PC-9 (cell line): ENCODE results near the gene PLCG2. TPM values are rescaled to one million over a fixed set of nuclear protein-coding genes. Genes with fewer than 3 reads are reported as not detected.

Source experiments
- BruUV-seq: library from RNA; stranded (reverse); fragments of 400-500 nt; replicated peaks from 2 replicates; lab custom pipeline; 2021; lab: Mats Ljungman, UMichigan
- CTCF ChIA-PET: fragments of 300-600 bp; sonication (Branson Sonifier 250); formaldehyde crosslinking; loops from one replicate; lab custom pipeline; 2022; ENCODE audit warnings: antibody characterized with exemption; lab: Charles Lee
- POLR2A ChIA-PET: fragments of 300-600 bp; sonication (Branson Sonifier 250); formaldehyde crosslinking; loops from one replicate; lab custom pipeline; 2022; ENCODE audit warnings: antibody characterized with exemption; ENCODE audit not compliant: unreplicated experiment; lab: Charles Lee
- DNase-seq, 2 experiments: peaks; one replicate each; pipeline versions ENCODE4 v3.0.0 to v3.0.0-alpha.2; 2015 to 2022; ENCODE audit warnings: mixed read lengths in 1 of 2
- H2AFZ ChIP-seq: fragments of 200-600 bp; sonication (generic); 2 replicates; pipeline ENCODE4 v1.8.1; 2017; ENCODE audit warnings: antibody characterized with exemption
- H3F3A ChIP-seq: fragments of 200-600 bp; sonication (generic); 2 replicates; pipeline ENCODE4 v1.8.1; 2017; ENCODE audit warnings: antibody characterized with exemption, mild to moderate bottlenecking, low read depth; ENCODE audit not compliant: insufficient read depth
- H3K27ac ChIP-seq: fragments of 200-600 bp; sonication (generic); 2 replicates; pipeline ENCODE4 v1.6.1; 2016; ENCODE audit warnings: mixed run types
- H3K27me3 ChIP-seq: fragments of 200-600 bp; sonication (generic); 2 replicates; pipeline ENCODE4 v1.6.1; 2016; ENCODE audit warnings: low read depth, mixed run types; ENCODE audit not compliant: insufficient read depth
- H3K36me3 ChIP-seq: fragments of 200-600 bp; sonication (generic); 2 replicates; pipeline ENCODE4 v1.6.1; 2016; ENCODE audit warnings: low read depth, mixed run types
- H3K4me1 ChIP-seq: fragments of 200-600 bp; sonication (generic); replicated peaks from 2 replicates; pipeline ENCODE4 v1.6.1; 2016; ENCODE audit warnings: mixed run types; ENCODE audit not compliant: insufficient read depth
- H3K4me2 ChIP-seq: fragments of 200-600 bp; sonication (generic); 2 replicates; pipeline ENCODE4 v1.6.1; 2017; ENCODE audit warnings: mixed run types
- H3K4me3 ChIP-seq: fragments of 200-600 bp; sonication (generic); 2 replicates; pipeline ENCODE4 v1.6.1; 2016; ENCODE audit warnings: mixed run types
- H3K79me2 ChIP-seq: fragments of 200-600 bp; sonication (generic); 2 replicates; pipeline ENCODE4 v1.6.1; 2017; ENCODE audit warnings: low read depth, mixed run types
- H3K9me2 ChIP-seq: fragments of 200-600 bp; sonication (generic); 2 replicates; pipeline ENCODE4 v1.8.1; 2017; ENCODE audit warnings: mild to moderate bottlenecking; ENCODE audit not compliant: insufficient read depth
- H3K9me3 ChIP-seq: fragments of 200-600 bp; sonication (generic); 2 replicates; pipeline ENCODE4 v1.8.1; 2016; ENCODE audit warnings: low read depth; ENCODE audit not compliant: insufficient read depth
- H4K20me1 ChIP-seq: fragments of 200-600 bp; sonication (generic); 2 replicates; pipeline ENCODE4 v1.8.1; 2017; ENCODE audit not compliant: insufficient read depth
- CTCF ChIP-seq: fragments of 200-600 bp; sonication (generic); conservative IDR thresholded peaks from 2 replicates; pipeline ENCODE4 v1.6.1; 2017; ENCODE audit warnings: mixed run types, antibody characterized with exemption, mild to moderate bottlenecking, moderate library complexity
- EZH2 ChIP-seq: fragments of 200-600 bp; sonication (generic); IDR thresholded peaks from 2 replicates; pipeline ENCODE4 v1.8.0; 2017; ENCODE audit warnings: antibody characterized with exemption, low read depth
- intact Hi-C: fragments of 100-400 bp; cut with micrococcal nuclease; formaldehyde crosslinking; loops from one replicate; pipeline ENCODE4 v1.10.0; 2022; ENCODE audit not compliant: unreplicated experiment
- total RNA-seq: library from RNA; stranded (reverse); gene quantifications from 2 replicates; pipeline ENCODE4 v1.2.3, GENCODE V29; 2021

PLCG2 gene
- total RNA-seq, 1 experiment from 2014 or later: 10.8 TPM

GRCh38 chr16:81778231-81778630, 860 bp upstream of the PLCG2 start:
- POLR2A ChIA-PET: interaction anchor here (0.6 kb wide), 2 partner anchors 12 to 62 kb away, joined by 3 to 5 read pairs; no protein-coding TSS in a partner anchor
- no peak overlapping the region; the same call in 1 of the 2 replicates for H3K4me3 ChIP-seq
- intact Hi-C loops: no loop called here
- H3K27ac ChIP-seq: no peak overlapping the region
- no TSS peak for BruUV-seq
- H3K4me2 ChIP-seq: peak overlapping the region; percentile 95; the same call in 1 of the 2 replicates
- no peak for DNase-seq
- no peaks in the 10 kb centered on the region for H3K36me3 ChIP-seq
- peaks cover 4% of the 10 kb centered on the region; the same call in 1 of the 2 replicates for H3K4me1 ChIP-seq
- TF ChIP-seq EZH2 (no peak), CTCF (no peak)
- CTCF ChIA-PET: no interaction called here
- no peak overlapping the region for H2AFZ ChIP-seq
- H3K9me3 ChIP-seq: no peaks in the 10 kb centered on the region
- no peaks in the 10 kb centered on the region for H4K20me1 ChIP-seq
- H3K9me2 ChIP-seq: no peaks in the 10 kb centered on the region
- no peaks in the 10 kb centered on the region for H3K79me2 ChIP-seq
- H3F3A ChIP-seq: no peaks in the 10 kb centered on the region
- H3K27me3 ChIP-seq: peaks cover 17% of the 10 kb centered on the region

GRCh38 chr16:81779536-81780320, 637 bp downstream of the PLCG2 start:
- ChIA-PET POLR2A (no interaction called here), CTCF (interaction anchor here (0.7 kb wide), 1 partner anchor 35 kb away, joined by 18 read pairs; no protein-coding TSS in a partner anchor)

GRCh38 chr16:81780350-81780749, 1.3 kb downstream of the PLCG2 start:
- Histone ChIP-seq H3F3A (no peaks in the 10 kb centered on the region), H4K20me1 (no peaks in the 10 kb centered on the region), H3K4me1 (peaks cover 4% of the 10 kb centered on the region; the same call in 1 of the 2 replicates), H3K36me3 (no peaks in the 10 kb centered on the region), H3K9me3 (no peaks in the 10 kb centered on the region), H3K4me3 (no peak overlapping the region), H3K9me2 (no peaks in the 10 kb centered on the region), H3K27ac (no peak overlapping the region), H3K4me2 (no peak overlapping the region), H3K79me2 (no peaks in the 10 kb centered on the region), H3K27me3 (peaks cover 17% of the 10 kb centered on the region), H2AFZ (no peak overlapping the region)
- TF ChIP-seq EZH2 (no peak), CTCF (no peak)
- POLR2A ChIA-PET: no interaction called here
- BruUV-seq: no TSS peak
- CTCF ChIA-PET: interaction anchor here (0.7 kb wide), 1 partner anchor 14 kb away, joined by 3 read pairs; no protein-coding TSS in a partner anchor
- no peak for DNase-seq
- intact Hi-C loops: no loop called here

More at GRCh38 chr16:81779536-81780320, 637 bp downstream of the PLCG2 start:
- no TSS peak for BruUV-seq
- no peaks in the 10 kb centered on the region for H3F3A ChIP-seq
- no peaks in the 10 kb centered on the region for H3K9me3 ChIP-seq
- no peaks in the 10 kb centered on the region for H4K20me1 ChIP-seq
- H3K36me3 ChIP-seq: no peaks in the 10 kb centered on the region
- no peaks in the 10 kb centered on the region for H3K79me2 ChIP-seq
- H3K27me3 ChIP-seq: peaks cover 17% of the 10 kb centered on the region
- no peak overlapping the region for H3K27ac ChIP-seq
- H3K4me1 ChIP-seq: peaks cover 4% of the 10 kb centered on the region; the same call in 1 of the 2 replicates
- TF ChIP-seq CTCF (no peak), EZH2 (no peak)
- no peaks in the 10 kb centered on the region for H3K9me2 ChIP-seq
- peak in 1 of 2 experiments; percentile 29 for DNase-seq
- peak overlapping the region; percentile 66 for H3K4me3 ChIP-seq
- peak overlapping the region; percentile 95 for H3K4me2 ChIP-seq
- intact Hi-C loops: no loop called here
- peak overlapping the region; percentile 79 for H2AFZ ChIP-seq
